IMR-90 (cell line): ENCODE measurements around the gene PLCG2. TPM values are rescaled to one million over a fixed set of nuclear protein-coding genes. Genes with fewer than 3 reads are reported as not detected.

ENCODE experiments used
- ATAC-seq: fragments of 200-7000 bp; cut with Tn5 transposase; 2 replicates; pipeline ENCODE4 v1.9.1; 2020; ENCODE audit warnings: low read depth, mild to moderate bottlenecking, moderate library complexity
- BruUV-seq: library from RNA; stranded (reverse); fragments of 400-500 nt; replicated peaks from 2 replicates; lab custom pipeline; 2021; lab: Mats Ljungman, UMichigan
- CTCF ChIA-PET: fragments of 300-600 bp; formaldehyde crosslinking; extraction: SDS; loops from one replicate; lab custom pipeline; 2021; ENCODE audit warnings: antibody characterized with exemption; lab: Yijun Ruan, JAX
- POLR2A ChIA-PET: fragments of 300-600 bp; sonication (Branson Sonifier 250); formaldehyde crosslinking; loops from one replicate; lab custom pipeline; 2022; ENCODE audit warnings: antibody characterized with exemption; ENCODE audit not compliant: unreplicated experiment; lab: Charles Lee
- DNase-seq: peaks from one replicate; pipeline ENCODE4 v3.0.0; 2013
- H2AFZ ChIP-seq: replicated peaks from 2 replicates; pipeline ENCODE3; 2013; ENCODE audit warnings: low read length, mild to moderate bottlenecking; ENCODE audit not compliant: poor library complexity
- H2AK5ac ChIP-seq: 2 replicates; pipeline ENCODE4 v1.6.1; 2013; ENCODE audit warnings: low read depth, low read length, inconsistent platforms
- H2AK9ac ChIP-seq: replicated peaks from 2 replicates; pipeline ENCODE3; 2013; ENCODE audit warnings: mild to moderate bottlenecking, low read depth, low read length, moderate library complexity; ENCODE audit not compliant: poor library complexity
- H2BK120ac ChIP-seq: 2 replicates; pipeline ENCODE4 v1.6.1; 2013; ENCODE audit warnings: low read depth, low read length, inconsistent platforms
- H2BK15ac ChIP-seq: 3 replicates; pipeline ENCODE4 v1.6.1; 2013; ENCODE audit warnings: low read depth, low read length, inconsistent platforms
- H2BK20ac ChIP-seq: 2 replicates; pipeline ENCODE4 v1.6.1; 2013; ENCODE audit warnings: low read depth, mild to moderate bottlenecking, inconsistent platforms, low read length, moderate library complexity
- H2BK5ac ChIP-seq: 2 replicates; pipeline ENCODE4 v1.6.1; 2013; ENCODE audit warnings: mild to moderate bottlenecking, low read depth, low read length, inconsistent platforms; ENCODE audit not compliant: poor library complexity, severe bottlenecking
- H3K14ac ChIP-seq: replicated peaks from 2 replicates; pipeline ENCODE4 v1.6.1; 2013; ENCODE audit warnings: low read depth, low read length, inconsistent platforms
- H3K18ac ChIP-seq: 2 replicates; pipeline ENCODE4 v1.6.1; 2013; ENCODE audit warnings: low read depth, low read length, control low read depth
- H3K23ac ChIP-seq: 2 replicates; pipeline ENCODE4 v1.6.1; 2013; ENCODE audit warnings: low read depth, low read length, inconsistent platforms
- H3K27ac ChIP-seq: 2 replicates; pipeline ENCODE4 v1.5.1; 2013; ENCODE audit warnings: mild to moderate bottlenecking, control low read depth, low read length; ENCODE audit not compliant: insufficient read depth
- H3K27me3 ChIP-seq: 2 replicates; pipeline ENCODE4 v1.6.1; 2013; ENCODE audit warnings: low read length; ENCODE audit not compliant: control insufficient read depth, insufficient read depth
- H3K36me3 ChIP-seq: 2 replicates; pipeline ENCODE4 v1.6.1; 2013; ENCODE audit warnings: low read length, mixed read lengths; ENCODE audit not compliant: control insufficient read depth, insufficient read depth
- H3K4ac ChIP-seq: 2 replicates; pipeline ENCODE4 v1.6.1; 2013; ENCODE audit warnings: low read depth, low read length, inconsistent platforms
- H3K4me1 ChIP-seq: 2 replicates; pipeline ENCODE4 v1.6.1; 2013; ENCODE audit warnings: low read length, mixed read lengths; ENCODE audit not compliant: control insufficient read depth, insufficient read depth
- H3K4me2 ChIP-seq: 2 replicates; pipeline ENCODE4 v1.6.1; 2013; ENCODE audit warnings: low read depth, mild to moderate bottlenecking, control low read depth, low read length, moderate library complexity
- H3K4me3 ChIP-seq: 2 replicates; pipeline ENCODE4 v1.5.1; 2013; ENCODE audit warnings: low read depth, mild to moderate bottlenecking, control low read depth, low read length, moderate library complexity; ENCODE audit not compliant: insufficient read depth
- H3K56ac ChIP-seq: 2 replicates; pipeline ENCODE4 v1.6.1; 2013; ENCODE audit warnings: low read length, inconsistent platforms; ENCODE audit not compliant: insufficient read depth; ENCODE audit errors: extremely low read depth
- H3K79me1 ChIP-seq, 2 experiments: 2 replicates each; pipeline ENCODE4 v1.6.1; 2013; ENCODE audit warnings: low read length in 2 of 2, inconsistent platforms in 1 of 2, low read depth in 1 of 2
- H3K9ac ChIP-seq: 2 replicates; pipeline ENCODE4 v1.6.1; 2013; ENCODE audit warnings: low read depth, low read length, control low read depth
- H3K9me1 ChIP-seq: 2 replicates; pipeline ENCODE4 v1.6.1; 2013; ENCODE audit warnings: low read length, inconsistent platforms; ENCODE audit not compliant: insufficient read depth
- H3K9me3 ChIP-seq: 2 replicates; pipeline ENCODE4 v1.6.1; 2013; ENCODE audit warnings: low read length; ENCODE audit not compliant: control insufficient read depth, insufficient read depth
- H4K20me1 ChIP-seq: 2 replicates; pipeline ENCODE4 v1.6.1; 2013; ENCODE audit warnings: low read length, inconsistent platforms; ENCODE audit not compliant: insufficient read depth
- H4K5ac ChIP-seq: 2 replicates; pipeline ENCODE4 v1.6.1; 2013; ENCODE audit warnings: mild to moderate bottlenecking, low read depth, low read length, control low read depth
- H4K8ac ChIP-seq, 2 experiments: 2 replicates each; pipeline ENCODE4 v1.6.1; 2013; ENCODE audit warnings: low read depth in 2 of 2, low read length in 2 of 2, control low read depth in 1 of 2, inconsistent platforms in 1 of 2
- H4K91ac ChIP-seq: 2 replicates; pipeline ENCODE4 v1.6.1; 2013; ENCODE audit warnings: low read depth, low read length, inconsistent platforms; ENCODE audit not compliant: insufficient read depth
- BHLHE40 ChIP-seq: fragments of 150-350 bp; IDR thresholded peaks from 2 replicates; pipeline ENCODE4 v1.6.1; 2016; ENCODE audit warnings: mild to moderate bottlenecking, low read depth, low read length
- CEBPB ChIP-seq: IDR thresholded peaks from 2 replicates; pipeline ENCODE4 v1.6.1; 2012; ENCODE audit warnings: low read depth, low read length, improper control_type of control experiment
- CHD1 ChIP-seq: IDR thresholded peaks from 2 replicates; pipeline ENCODE4 v1.6.1; 2012; ENCODE audit warnings: low read depth, low read length, improper control_type of control experiment
- CTCF ChIP-seq: conservative IDR thresholded peaks from 2 replicates; pipeline ENCODE4 v1.5.1; 2012; ENCODE audit warnings: mild to moderate bottlenecking, low read depth, low read length, improper control_type of control experiment
- ELK1 ChIP-seq: fragments of 150-350 bp; IDR thresholded peaks from 2 replicates; pipeline ENCODE4 v1.6.1; 2016; ENCODE audit warnings: low read depth, mild to moderate bottlenecking, low read length, moderate library complexity, borderline replicate concordance
- FOS ChIP-seq: fragments of 150-350 bp; IDR thresholded peaks from 2 replicates; pipeline ENCODE4 v1.6.1; 2016; ENCODE audit warnings: low read depth, low read length
- MAFK ChIP-seq: IDR thresholded peaks from 2 replicates; pipeline ENCODE4 v1.6.1; 2012; ENCODE audit warnings: low read depth, low read length, improper control_type of control experiment
- MAZ ChIP-seq: IDR thresholded peaks from 2 replicates; pipeline ENCODE4 v1.6.1; 2012; ENCODE audit warnings: low read depth, mild to moderate bottlenecking, low read length, improper control_type of control experiment, moderate library complexity, borderline replicate concordance
- MXI1 ChIP-seq: IDR thresholded peaks from 2 replicates; pipeline ENCODE4 v1.6.1; 2012; ENCODE audit warnings: low read depth, mild to moderate bottlenecking, low read length, moderate library complexity, borderline replicate concordance
- NFE2L2 ChIP-seq: fragments of 150-350 bp; IDR thresholded peaks from 2 replicates; pipeline ENCODE4 v1.6.1; 2016; ENCODE audit warnings: low read depth, mild to moderate bottlenecking, low read length
- POLR2A ChIP-seq: IDR thresholded peaks from 2 replicates; pipeline ENCODE4 v1.6.1; 2012; ENCODE audit warnings: mild to moderate bottlenecking, low read depth, low read length
- RAD21 ChIP-seq: IDR thresholded peaks from 2 replicates; pipeline ENCODE4 v1.6.1; 2012; ENCODE audit warnings: low read length, improper control_type of control experiment
- RCOR1 ChIP-seq: IDR thresholded peaks from 2 replicates; pipeline ENCODE4 v1.6.1; 2012; ENCODE audit warnings: mild to moderate bottlenecking, low read length, improper control_type of control experiment; ENCODE audit not compliant: insufficient replicate concordance
- RFX5 ChIP-seq: IDR thresholded peaks from 2 replicates; pipeline ENCODE4 v1.8.0; 2012; ENCODE audit warnings: low read depth, mild to moderate bottlenecking, low read length, moderate library complexity
- SMC3 ChIP-seq: fragments of 150-350 bp; IDR thresholded peaks from 2 replicates; pipeline ENCODE4 v1.6.1; 2016; ENCODE audit warnings: low read depth, mild to moderate bottlenecking, antibody characterized with exemption, low read length, moderate library complexity
- USF2 ChIP-seq: fragments of 150-350 bp; IDR thresholded peaks from 2 replicates; pipeline ENCODE4 v1.6.1; 2017; ENCODE audit warnings: mild to moderate bottlenecking, antibody characterized with exemption, low read length, low read depth
- WGBS, 2 experiments: methylation state at CpG; one replicate each; pipeline versions ENCODE4 v1.1.5 to v1.1.7; 2013; ENCODE audit warnings: missing lambda C conversion rate in 2 of 2; ENCODE audit not compliant: insufficient read length in 1 of 2; ENCODE audit errors: extremely low coverage in 2 of 2; 5-methylcytosine and 5-hydroxymethylcytosine counted together
- dilution Hi-C: fragments of 300-500 bp; cut with HindIII; formaldehyde crosslinking; loops from one replicate; pipeline ENCODE4 v1.14.3; 2018; ENCODE audit warnings: low sequenced_read_pairs; ENCODE audit not compliant: unreplicated experiment
- in situ Hi-C: fragments of 300-500 bp; cut with MboI; formaldehyde crosslinking; loops from 3 replicates; pipeline ENCODE4 v1.14.3; 2019; ENCODE audit warnings: low sequenced_read_pairs, inconsistent platforms, mixed read lengths
- intact Hi-C: fragments of 100-400 bp; cut with micrococcal nuclease; formaldehyde crosslinking; loops from 2 replicates; pipeline ENCODE4 v1.10.0; 2022
- polyA plus RNA-seq, 3 experiments: library from polyadenylated mRNA; depleted of rRNA; stranded (reverse); fragments of >200 nt; gene quantifications; 2 replicates each; pipeline ENCODE4 v1.2.3, GENCODE V29; 2012; ENCODE audit warnings: low replicate concordance in 1 of 3
- total RNA-seq: library from RNA; depleted of rRNA; stranded (reverse); fragments of >200 nt; gene quantifications from 2 replicates; pipeline ENCODE4 v1.2.3, GENCODE V29; 2012

PLCG2 gene
- total and polyA plus RNA-seq, 2 of the 4 experiments (the other 2 are of a cell fraction): 0.14 to 0.18 TPM

- WGBS, 2 experiments: 29% methylated on average over 3 of the region's 3 CpGs; no CpG with 5 or more reads in 1 of the 2 experiments
- dilution Hi-C loops: no loop called here
Observed at GRCh38 chr16:81992859-81993258, 213.8 kb downstream of the PLCG2 start.

More at GRCh38 chr16:81992859-81993258, 213.8 kb downstream of the PLCG2 start:
- Histone ChIP-seq H3K27ac (no peak overlapping the region), H2BK20ac (no peak overlapping the region), H3K4me1 (peaks cover 6% of the 10 kb centered on the region), H2BK5ac (no peak overlapping the region), H3K4ac (no peak overlapping the region), H3K18ac (no peak overlapping the region), H2BK15ac (no peak overlapping the region), H3K4me2 (no peak overlapping the region), H2BK120ac (no peak overlapping the region), H4K20me1 (0 out of 2 replicates have a peak, but pooled peaks cover 3% of the 10 kb centered on the region), H3K36me3 (no peaks in the 10 kb centered on the region), H4K5ac (no peak overlapping the region), H2AK5ac (no peak overlapping the region), H3K14ac (no peak overlapping the region), H3K9me3 (no peaks in the 10 kb centered on the region), H3K9me1 (no peaks in the 10 kb centered on the region; the same call in 1 of the 2 replicates), H3K79me1 (no peaks in the 10 kb centered on the region), H2AFZ (no peak overlapping the region), H3K4me3 (no peak overlapping the region), H4K8ac (no peak overlapping the region), H3K56ac (no peak overlapping the region), H3K27me3 (no peaks in the 10 kb centered on the region), H3K9ac (no peak overlapping the region), H3K23ac (no peak overlapping the region), H4K91ac (no peak overlapping the region), H2AK9ac (no peak overlapping the region)
- TF ChIP-seq BHLHE40: no peak
- no peak for TF ChIP-seq CTCF
- TF ChIP-seq POLR2A: no peak
- no peak for TF ChIP-seq RFX5
- TF ChIP-seq RAD21: no peak
- TF ChIP-seq CHD1: no peak
- TF ChIP-seq MAFK: no peak
- TF ChIP-seq MXI1: no peak
- TF ChIP-seq MAZ: no peak
- TF ChIP-seq SMC3: no peak
- TF ChIP-seq USF2: no peak
- no peak for TF ChIP-seq ELK1
- no peak for TF ChIP-seq CEBPB
- TF ChIP-seq NFE2L2: no peak
- TF ChIP-seq FOS: no peak
- TF ChIP-seq RCOR1: no peak
- ChIA-PET POLR2A (no interaction called here), CTCF (no interaction called here)
- intact Hi-C loops: no loop called here
- BruUV-seq: no TSS peak
- in situ Hi-C loops: no loop called here
- ATAC-seq (no peak), DNase-seq (no peak)
